HG03565 (cell line): Measurements from ENCODE around the gene DRD3.

Source experiments
- ATAC-seq: cut with Tn5 transposase; IDR thresholded peaks from one replicate; pipeline ENCODE4 v1.9.1; 2021; ENCODE audit warnings: mild to moderate bottlenecking, moderate library complexity; ENCODE audit not compliant: unreplicated experiment

The DRD3 gene

GRCh38 chr3:114122027-114122709 is 56.7 kb downstream of the DRD3 start:
- ATAC-seq = no peak

- ATAC-seq = no peak
These were observed 58.6 kb downstream of the DRD3 start for GRCh38 chr3:114120211-114120610.

GRCh38 chr3:114119776-114120175 is 59.1 kb downstream of the DRD3 start:
- no peak for ATAC-seq

- ATAC-seq = no peak
These were observed 63.7 kb downstream of the DRD3 start for GRCh38 chr3:114115143-114115542.

GRCh38 chr3:114114719-114115118 is 64.1 kb downstream of the DRD3 start:
- no peak for ATAC-seq

- ATAC-seq = no peak
These were observed 66.2 kb downstream of the DRD3 start for GRCh38 chr3:114112696-114113095.

GRCh38 chr3:114111060-114111770 is 67.6 kb downstream of the DRD3 start:
- no peak for ATAC-seq

GRCh38 chr3:114110439-114110838 is 68.4 kb downstream of the DRD3 start:
- no peak for ATAC-seq

- no peak for ATAC-seq
These were observed 70.7 kb downstream of the DRD3 start for GRCh38 chr3:114108137-114108536.

GRCh38 chr3:114104414-114104813 is 74.4 kb downstream of the DRD3 start:
- no peak for ATAC-seq

GRCh38 chr3:114103858-114104257 is 75.0 kb downstream of the DRD3 start:
- ATAC-seq = no peak

- ATAC-seq = no peak
These were observed 75.7 kb downstream of the DRD3 start for GRCh38 chr3:114103181-114103580.

- ATAC-seq = no peak
These were observed 77.8 kb downstream of the DRD3 start for GRCh38 chr3:114101101-114101500.

GRCh38 chr3:114095796-114096195 is 83.1 kb downstream of the DRD3 start:
- ATAC-seq = no peak

GRCh38 chr3:114093596-114093995 is 85.3 kb downstream of the DRD3 start:
- ATAC-seq = no peak

GRCh38 chr3:114093016-114093380 is 85.9 kb downstream of the DRD3 start:
- ATAC-seq = no peak

- no peak for ATAC-seq
These were observed 86.5 kb downstream of the DRD3 start for GRCh38 chr3:114092151-114093015.

GRCh38 chr3:114089675-114090074 is 89.2 kb downstream of the DRD3 start:
- no peak for ATAC-seq

GRCh38 chr3:114086356-114086755 is 92.5 kb downstream of the DRD3 start:
- ATAC-seq = no peak

- ATAC-seq = no peak
These were observed 95.7 kb downstream of the DRD3 start for GRCh38 chr3:114083112-114083511.

- ATAC-seq = no peak
These were observed 97.8 kb downstream of the DRD3 start for GRCh38 chr3:114081037-114081436.

- no peak for ATAC-seq
These were observed 98.7 kb downstream of the DRD3 start for GRCh38 chr3:114080201-114080600.
